ELF-1 (cell line): ENCODE data around the gene CLCC1.
"Not testable (repeated sequence)": the region's sequence is repeated elsewhere in the genome, so short reads cannot be mapped to it uniquely, and the experiment has no call there.

Experiments used
- DNase-seq: peaks from one replicate; pipeline ENCODE4 v3.0.0-alpha.2; 2016; ENCODE audit warnings: low read depth, low spot score

The CLCC1 gene

GRCh38 chr1:108963052-108963686 is at the start of gene CLCC1:
Gene CLCC1, minus strand, starts transcription at chr1:108963484. Its CDS starts 13,047 bp downstream, at chr1:108950437.
- DNase-seq, result peak; percentile 91

GRCh38 chr1:109011335-109011734 is 48.1 kb upstream of the CLCC1 start:
- DNase-seq, result no peak

GRCh38 chr1:108996622-108997021 is 33.3 kb upstream of the CLCC1 start:
- not testable (repeated sequence) for DNase-seq

- DNase-seq, result no peak
These were observed 19.8 kb upstream of the CLCC1 start for GRCh38 chr1:108983114-108983513.

GRCh38 chr1:108976658-108977057 is 13.4 kb upstream of the CLCC1 start:
- DNase-seq, result no peak

GRCh38 chr1:108972951-108973350 is 9.7 kb upstream of the CLCC1 start:
- no peak for DNase-seq

GRCh38 chr1:108969346-108969745 is 6.1 kb upstream of the CLCC1 start:
- DNase-seq, result no peak

- DNase-seq, result peak; percentile 62
These were observed 618 bp downstream of the CLCC1 start for GRCh38 chr1:108962681-108963051.

- peak; percentile 12 for DNase-seq
These were observed 1.4 kb downstream of the CLCC1 start for GRCh38 chr1:108961752-108962486.

GRCh38 chr1:108961198-108961597 is 2.1 kb downstream of the CLCC1 start:
- no peak for DNase-seq

- DNase-seq, result no peak
These were observed 2.6 kb downstream of the CLCC1 start for GRCh38 chr1:108960719-108961118.

- DNase-seq, result no peak
These were observed 5.4 kb downstream of the CLCC1 start for GRCh38 chr1:108957888-108958287.

GRCh38 chr1:108955881-108956280 is 7.4 kb downstream of the CLCC1 start:
- no peak for DNase-seq

- DNase-seq, result no peak
These were observed 8.2 kb downstream of the CLCC1 start for GRCh38 chr1:108955111-108955510.

- no peak for DNase-seq
These were observed 9.8 kb downstream of the CLCC1 start for GRCh38 chr1:108953452-108953851.

GRCh38 chr1:108951242-108951641 is 12.0 kb downstream of the CLCC1 start:
- DNase-seq, result no peak

- no peak for DNase-seq
These were observed 14.2 kb downstream of the CLCC1 start for GRCh38 chr1:108949044-108949443.

GRCh38 chr1:108947871-108948525 is 15.3 kb downstream of the CLCC1 start:
- peak; percentile 5 for DNase-seq

GRCh38 chr1:108936170-108936569 is 27.1 kb downstream of the CLCC1 start:
- no peak for DNase-seq

GRCh38 chr1:108933944-108934343 is 29.3 kb downstream of the CLCC1 start:
- DNase-seq, result no peak

- not testable (repeated sequence) for DNase-seq
These were observed 35.7 kb downstream of the CLCC1 start for GRCh38 chr1:108927565-108927964.

- DNase-seq, result no peak
These were observed 37.4 kb downstream of the CLCC1 start for GRCh38 chr1:108925920-108926319.

GRCh38 chr1:108916788-108917187 is 46.5 kb downstream of the CLCC1 start:
- DNase-seq, result no peak
